SU-DHL-6 (cell line): ENCODE measurements around the gene MLANA.

ENCODE experiments used
- H2AFZ ChIP-seq: fragments of 200-600 bp; sonication (generic); 2 replicates; pipeline ENCODE4 v1.6.1; 2014; ENCODE audit warnings: low read depth, mild to moderate bottlenecking, moderate library complexity, mixed read lengths, antibody characterized with exemption, low read length; ENCODE audit not compliant: severe bottlenecking
- H3F3A ChIP-seq: fragments of 200-600 bp; shearing (Covaris generic); 2 replicates; pipeline ENCODE4 v1.6.0; 2016; ENCODE audit warnings: antibody characterized with exemption, mild to moderate bottlenecking; ENCODE audit not compliant: insufficient read depth
- H3K27ac ChIP-seq: fragments of 200-600 bp; sonication (generic); 2 replicates; pipeline ENCODE4 v1.5.1; 2016; ENCODE audit warnings: low read depth, mild to moderate bottlenecking, low read length, moderate library complexity, mixed read lengths
- H3K27me3 ChIP-seq: fragments of 200-600 bp; sonication (generic), shearing (Covaris generic); 2 replicates; pipeline ENCODE4 v1.6.0; 2014; ENCODE audit warnings: mild to moderate bottlenecking, low read length
- H3K36me3 ChIP-seq: fragments of 200-600 bp; sonication (generic); 2 replicates; pipeline ENCODE4 v1.6.1; 2014; ENCODE audit warnings: mild to moderate bottlenecking, low read length, mixed read lengths
- H3K4me2 ChIP-seq: fragments of 300-600, 200-600 bp; shearing (Covaris generic), sonication (generic); 2 replicates; pipeline ENCODE4 v1.6.0; 2014; ENCODE audit warnings: low read length, low read depth, mild to moderate bottlenecking; ENCODE audit not compliant: poor library complexity, severe bottlenecking
- H3K4me3 ChIP-seq: fragments of 200-600 bp; sonication (generic); 2 replicates; pipeline ENCODE4 v1.5.1; 2014; ENCODE audit warnings: antibody characterized with exemption, low read length, mild to moderate bottlenecking, mixed read lengths; ENCODE audit not compliant: insufficient read depth, poor library complexity, severe bottlenecking
- H3K79me2 ChIP-seq: fragments of 200-600 bp; sonication (generic); 2 replicates; pipeline ENCODE4 v1.6.1; 2014; ENCODE audit warnings: mild to moderate bottlenecking, low read length, moderate library complexity; ENCODE audit not compliant: insufficient read depth
- H3K9ac ChIP-seq: fragments of 200-600 bp; sonication (generic); 2 replicates; pipeline ENCODE4 v1.7.0; 2014; ENCODE audit warnings: mild to moderate bottlenecking, low read length
- H3K9me2 ChIP-seq: fragments of 200-600 bp; sonication (generic); replicated peaks from 2 replicates; pipeline ENCODE4 v1.6.1; 2014; ENCODE audit warnings: low read length; ENCODE audit not compliant: insufficient read depth
- H3K9me3 ChIP-seq: fragments of 200-600 bp; sonication (generic); 2 replicates; pipeline ENCODE4 v1.6.1; 2014; ENCODE audit warnings: low read length, mixed read lengths; ENCODE audit not compliant: insufficient read depth
- H4K20me1 ChIP-seq: fragments of 200-600 bp; sonication (generic); 2 replicates; pipeline ENCODE4 v1.6.1; 2014; ENCODE audit warnings: low read depth, mild to moderate bottlenecking, antibody characterized with exemption, low read length, moderate library complexity, mixed read lengths
- EZH2phosphoT487 ChIP-seq: fragments of 200-600 bp; sonication (generic), shearing (Covaris generic); conservative IDR thresholded peaks from 2 replicates; pipeline ENCODE4 v1.6.1; 2018; ENCODE audit warnings: mild to moderate bottlenecking, antibody characterized with exemption, low read length, moderate library complexity, mixed read lengths
- TF ChIP-seq, protein P1 (sequence below): fragments of 200-600 bp; sonication (generic); IDR thresholded peaks from one replicate; pipeline ENCODE4 v1.5.1; 2017; ENCODE audit warnings: antibody characterized with exemption, mild to moderate bottlenecking, low read length, moderate library complexity; ENCODE audit not compliant: insufficient read depth, poor library complexity, severe bottlenecking

The MLANA gene

DNA sequence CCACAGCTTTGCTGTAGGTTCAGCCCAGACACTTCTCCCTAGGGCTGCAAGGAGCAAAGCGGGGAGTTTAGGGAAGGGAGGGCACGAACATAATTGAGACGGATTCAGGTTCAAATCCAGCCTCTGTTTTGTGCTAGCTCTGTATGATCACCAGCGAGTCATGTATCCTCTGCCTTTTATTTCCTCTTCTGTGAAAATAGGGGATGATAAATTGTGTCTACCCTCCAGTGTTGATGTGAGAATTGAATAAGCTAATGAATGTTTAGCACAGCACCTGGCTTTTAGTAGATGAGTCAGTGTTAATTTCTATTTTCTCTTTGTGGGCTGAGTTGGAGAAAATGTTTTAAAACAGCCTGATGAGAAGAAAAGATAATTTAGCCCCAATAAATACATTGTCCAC is 6.2 kb downstream of the MLANA start:
- H3K4me2 ChIP-seq = no peak overlapping the region
- H2AFZ ChIP-seq = no peak overlapping the region
- no peaks in the 10 kb centered on the region for H3K27me3 ChIP-seq
- H3K9me2 ChIP-seq = no peaks in the 10 kb centered on the region
- H3K79me2 ChIP-seq = no peaks in the 10 kb centered on the region
- H4K20me1 ChIP-seq = no peaks in the 10 kb centered on the region
- no peaks in the 10 kb centered on the region for H3K36me3 ChIP-seq
- TF ChIP-seq, protein P1, sequence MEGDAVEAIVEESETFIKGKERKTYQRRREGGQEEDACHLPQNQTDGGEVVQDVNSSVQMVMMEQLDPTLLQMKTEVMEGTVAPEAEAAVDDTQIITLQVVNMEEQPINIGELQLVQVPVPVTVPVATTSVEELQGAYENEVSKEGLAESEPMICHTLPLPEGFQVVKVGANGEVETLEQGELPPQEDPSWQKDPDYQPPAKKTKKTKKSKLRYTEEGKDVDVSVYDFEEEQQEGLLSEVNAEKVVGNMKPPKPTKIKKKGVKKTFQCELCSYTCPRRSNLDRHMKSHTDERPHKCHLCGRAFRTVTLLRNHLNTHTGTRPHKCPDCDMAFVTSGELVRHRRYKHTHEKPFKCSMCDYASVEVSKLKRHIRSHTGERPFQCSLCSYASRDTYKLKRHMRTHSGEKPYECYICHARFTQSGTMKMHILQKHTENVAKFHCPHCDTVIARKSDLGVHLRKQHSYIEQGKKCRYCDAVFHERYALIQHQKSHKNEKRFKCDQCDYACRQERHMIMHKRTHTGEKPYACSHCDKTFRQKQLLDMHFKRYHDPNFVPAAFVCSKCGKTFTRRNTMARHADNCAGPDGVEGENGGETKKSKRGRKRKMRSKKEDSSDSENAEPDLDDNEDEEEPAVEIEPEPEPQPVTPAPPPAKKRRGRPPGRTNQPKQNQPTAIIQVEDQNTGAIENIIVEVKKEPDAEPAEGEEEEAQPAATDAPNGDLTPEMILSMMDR = no peak
- no peak for TF ChIP-seq EZH2phosphoT487
- H3K27ac ChIP-seq = no peak overlapping the region
- no peaks in the 10 kb centered on the region for H3K9me3 ChIP-seq
- H3K9ac ChIP-seq = no peak overlapping the region
- H3K4me3 ChIP-seq = no peak overlapping the region
- no peaks in the 10 kb centered on the region for H3F3A ChIP-seq

DNA sequence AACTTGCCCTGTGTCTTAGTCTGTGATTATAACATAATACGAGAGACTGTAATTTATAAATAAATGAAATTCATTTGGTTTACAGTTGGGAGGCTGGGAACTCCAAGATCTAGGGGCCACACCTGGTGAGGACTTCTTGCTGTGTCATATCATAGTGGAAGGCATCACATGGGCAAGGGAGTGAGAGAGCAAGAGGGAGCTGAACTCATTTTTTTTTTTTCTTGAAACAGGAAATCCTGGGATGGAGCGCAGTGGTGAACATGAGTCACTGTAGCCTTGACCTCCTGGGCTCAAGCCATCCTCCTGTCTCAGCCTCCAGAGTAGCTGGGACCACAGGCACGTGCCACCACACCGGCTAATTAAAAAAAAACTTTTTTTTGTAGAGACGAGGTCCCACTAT is 7.2 kb downstream of the MLANA start:
- no peak overlapping the region for H3K27ac ChIP-seq
- no peak overlapping the region for H3K4me3 ChIP-seq
- no peak overlapping the region for H2AFZ ChIP-seq
- H3K4me2 ChIP-seq = no peak overlapping the region
- H3K9me2 ChIP-seq = no peaks in the 10 kb centered on the region
- no peaks in the 10 kb centered on the region for H3K79me2 ChIP-seq
- TF ChIP-seq, protein P1 = no peak
- no peak for TF ChIP-seq EZH2phosphoT487
- no peaks in the 10 kb centered on the region for H3K36me3 ChIP-seq
- no peaks in the 10 kb centered on the region for H3K9me3 ChIP-seq
- H3K27me3 ChIP-seq = no peaks in the 10 kb centered on the region
- no peaks in the 10 kb centered on the region for H4K20me1 ChIP-seq
- H3K9ac ChIP-seq = no peak overlapping the region
- no peaks in the 10 kb centered on the region for H3F3A ChIP-seq

DNA sequence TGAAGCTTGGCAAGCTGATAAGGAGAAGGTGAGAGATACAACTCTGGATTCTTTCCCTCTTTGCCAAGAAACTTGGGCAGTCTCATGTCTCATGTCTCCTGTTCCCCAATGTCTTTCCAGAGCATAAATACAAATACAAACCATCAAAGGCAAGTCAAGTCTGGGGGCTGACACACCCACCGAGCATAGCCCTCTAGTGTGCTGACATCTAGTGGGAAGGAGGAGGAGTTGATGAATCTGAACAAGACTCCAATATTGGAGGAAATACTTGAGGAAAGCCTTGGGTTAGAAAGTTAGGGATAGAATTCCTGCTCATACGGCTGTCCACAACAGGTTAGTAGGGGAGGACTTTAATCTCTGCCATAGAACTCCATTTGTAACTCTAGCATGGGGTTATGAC is 8.6 kb downstream of the MLANA start:
- Histone ChIP-seq H3F3A (no peaks in the 10 kb centered on the region), H3K9ac (no peak overlapping the region), H3K36me3 (no peaks in the 10 kb centered on the region), H3K27me3 (no peaks in the 10 kb centered on the region), H3K27ac (no peak overlapping the region), H3K79me2 (no peaks in the 10 kb centered on the region), H3K4me2 (no peak overlapping the region), H3K9me2 (no peaks in the 10 kb centered on the region), H3K4me3 (no peak overlapping the region), H2AFZ (no peak overlapping the region), H4K20me1 (no peaks in the 10 kb centered on the region), H3K9me3 (no peaks in the 10 kb centered on the region)
- no peak for TF ChIP-seq EZH2phosphoT487
- TF ChIP-seq, protein P1 = no peak

DNA sequence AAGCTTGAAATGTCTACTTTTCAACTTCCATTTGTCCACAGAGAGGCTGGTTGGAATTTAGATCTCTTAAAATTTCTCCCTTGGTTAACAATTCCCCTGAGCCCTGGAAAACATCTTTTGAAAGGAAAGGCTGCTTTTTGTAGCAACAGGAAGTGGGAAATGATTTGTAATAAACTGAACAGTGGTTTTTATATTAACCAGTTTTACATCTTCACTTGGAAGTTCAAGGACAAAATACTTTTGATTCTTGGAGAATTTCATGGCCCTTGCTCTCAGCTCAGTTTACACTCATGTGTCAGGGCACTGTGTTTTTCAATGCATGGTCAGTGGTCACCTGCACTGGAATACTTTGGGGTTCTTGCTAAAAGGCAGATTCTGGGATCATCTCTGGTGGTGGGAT is 9.9 kb downstream of the MLANA start:
- H3K9me3 ChIP-seq = no peaks in the 10 kb centered on the region
- no peaks in the 10 kb centered on the region for H3K27me3 ChIP-seq
- H4K20me1 ChIP-seq = no peaks in the 10 kb centered on the region
- no peak overlapping the region for H3K27ac ChIP-seq
- no peak overlapping the region for H3K9ac ChIP-seq
- no peak overlapping the region for H2AFZ ChIP-seq
- H3K9me2 ChIP-seq = no peaks in the 10 kb centered on the region
- H3F3A ChIP-seq = no peaks in the 10 kb centered on the region
- no peak overlapping the region for H3K4me3 ChIP-seq
- H3K36me3 ChIP-seq = no peaks in the 10 kb centered on the region
- H3K79me2 ChIP-seq = no peaks in the 10 kb centered on the region
- TF ChIP-seq, protein P1 = no peak
- TF ChIP-seq EZH2phosphoT487 = no peak
- H3K4me2 ChIP-seq = no peak overlapping the region
